C4-2B (cell line): Measurements from ENCODE around the gene PITPNM3.

Experiments
- ZFX ChIP-seq: fragments of 450-650 bp; IDR thresholded peaks from 2 replicates; pipeline ENCODE4 v1.6.1; 2017
- TF ChIP-seq, protein P1 (sequence below): fragments of 450-650 bp; conservative IDR thresholded peaks from 2 replicates; pipeline ENCODE4 v1.5.1; 2017; ENCODE audit warnings: mild to moderate bottlenecking

- TF ChIP-seq, protein P1, sequence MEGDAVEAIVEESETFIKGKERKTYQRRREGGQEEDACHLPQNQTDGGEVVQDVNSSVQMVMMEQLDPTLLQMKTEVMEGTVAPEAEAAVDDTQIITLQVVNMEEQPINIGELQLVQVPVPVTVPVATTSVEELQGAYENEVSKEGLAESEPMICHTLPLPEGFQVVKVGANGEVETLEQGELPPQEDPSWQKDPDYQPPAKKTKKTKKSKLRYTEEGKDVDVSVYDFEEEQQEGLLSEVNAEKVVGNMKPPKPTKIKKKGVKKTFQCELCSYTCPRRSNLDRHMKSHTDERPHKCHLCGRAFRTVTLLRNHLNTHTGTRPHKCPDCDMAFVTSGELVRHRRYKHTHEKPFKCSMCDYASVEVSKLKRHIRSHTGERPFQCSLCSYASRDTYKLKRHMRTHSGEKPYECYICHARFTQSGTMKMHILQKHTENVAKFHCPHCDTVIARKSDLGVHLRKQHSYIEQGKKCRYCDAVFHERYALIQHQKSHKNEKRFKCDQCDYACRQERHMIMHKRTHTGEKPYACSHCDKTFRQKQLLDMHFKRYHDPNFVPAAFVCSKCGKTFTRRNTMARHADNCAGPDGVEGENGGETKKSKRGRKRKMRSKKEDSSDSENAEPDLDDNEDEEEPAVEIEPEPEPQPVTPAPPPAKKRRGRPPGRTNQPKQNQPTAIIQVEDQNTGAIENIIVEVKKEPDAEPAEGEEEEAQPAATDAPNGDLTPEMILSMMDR, result no peak
- TF ChIP-seq ZFX, result no peak
Observed at GRCh38 chr17:6476810-6477179, 79.6 kb downstream of the PITPNM3 start.
